Activated T-cell treated with anti-CD3 and anti-CD28 coated beads, Interleukin-2, amount 50 U/mL, for 1 hour (primary cell): ENCODE results near the gene B4GALT5.

Source experiments
- DNase-seq: peaks from one replicate; pipeline ENCODE4 v3.0.0-alpha.2; 2020

The B4GALT5 gene

GRCh38 chr20:49601153-49601924, 112.3 kb downstream of the B4GALT5 start:
- no peak for DNase-seq

GRCh38 chr20:49599746-49600113, 113.9 kb downstream of the B4GALT5 start:
- no peak for DNase-seq

DNA sequence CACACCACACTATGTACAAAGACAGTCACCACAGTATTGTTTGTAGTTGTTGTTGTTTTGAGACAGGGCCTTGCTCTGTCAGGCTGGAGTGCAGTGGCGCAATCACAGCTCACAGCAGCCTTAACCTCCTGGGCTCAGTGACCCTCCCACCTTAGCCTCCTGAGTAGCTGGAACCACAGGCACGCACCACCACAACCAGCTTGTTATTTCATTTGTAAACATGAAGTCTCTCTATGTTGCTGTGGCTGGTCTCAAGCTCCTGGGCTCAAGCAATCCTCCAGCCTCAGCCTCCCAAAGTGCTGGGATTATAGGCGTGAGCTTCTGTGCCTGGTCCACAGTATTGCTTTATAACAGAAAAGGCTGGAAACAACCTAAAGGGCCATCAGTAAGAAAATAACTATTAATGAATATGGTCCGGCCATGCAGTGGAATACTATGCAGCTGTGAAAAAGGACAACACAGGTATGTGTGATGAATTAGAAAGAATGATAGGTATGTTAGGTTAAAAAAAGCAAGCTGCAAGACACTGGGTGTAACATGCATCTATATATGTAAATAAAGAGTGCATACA, 115.8 kb downstream of the B4GALT5 start:
- no peak for DNase-seq

DNA sequence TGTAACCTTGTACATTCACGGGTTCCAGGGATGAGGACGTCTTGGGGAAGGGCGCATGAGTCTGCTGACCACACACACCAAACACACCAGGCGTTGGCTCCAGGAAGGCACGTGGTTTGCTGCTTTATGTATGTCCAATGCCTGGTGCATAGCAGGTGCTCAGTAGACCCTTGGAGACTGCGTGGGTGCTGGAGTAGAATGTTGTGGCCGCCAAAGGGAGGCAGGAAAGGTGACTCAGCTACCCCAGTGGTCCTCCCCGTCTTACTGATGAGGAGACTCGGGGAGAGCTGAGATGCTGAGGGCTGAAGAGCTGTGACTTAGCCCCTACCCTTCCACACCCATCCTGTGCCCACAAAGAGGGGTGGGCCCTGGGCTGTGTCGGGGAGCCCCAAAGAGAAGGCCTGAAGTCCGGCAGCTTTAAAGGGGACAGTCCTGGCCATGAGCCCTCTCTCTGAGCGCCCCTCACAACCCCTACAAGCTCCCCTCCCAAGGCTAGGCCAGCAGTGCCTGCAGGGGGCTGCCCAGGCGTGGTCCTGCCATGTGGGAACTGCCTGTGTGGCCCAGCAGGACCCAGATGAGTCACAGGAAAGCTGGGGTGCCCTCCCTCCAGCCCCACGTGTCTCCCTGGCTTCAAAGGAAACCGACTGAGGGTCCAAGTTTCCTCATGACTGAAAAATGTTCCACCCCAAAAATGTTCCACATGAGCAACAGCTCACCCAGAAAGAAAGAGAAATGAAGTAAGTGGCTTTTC, 117.7 kb downstream of the B4GALT5 start:
- no peak for DNase-seq

DNA sequence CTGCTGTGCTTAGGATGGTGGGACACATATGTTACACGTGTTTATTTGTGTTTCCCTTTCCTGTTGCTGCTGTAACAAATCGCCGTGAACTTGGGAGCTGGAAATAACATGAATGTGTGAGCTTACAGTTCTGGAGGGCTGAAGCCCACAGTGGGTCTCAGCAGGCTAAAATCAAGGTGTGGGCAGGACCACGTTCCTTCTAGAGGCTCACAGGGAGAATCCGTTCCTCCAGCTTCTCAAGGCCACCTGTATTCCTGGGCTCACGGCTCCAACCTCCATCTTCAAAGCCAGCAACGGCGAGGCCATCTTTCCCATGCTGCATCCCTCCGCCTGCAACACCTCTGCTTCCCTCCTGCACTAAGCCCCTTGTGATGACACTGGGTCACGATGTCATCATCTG, 118.3 kb downstream of the B4GALT5 start:
- no peak for DNase-seq

GRCh38 chr20:49594931-49595315, 118.8 kb downstream of the B4GALT5 start:
- no peak for DNase-seq

- DNase-seq, result peak; percentile 30
Observed at GRCh38 chr20:49594143-49594930, 119.3 kb downstream of the B4GALT5 start.

GRCh38 chr20:49593466-49594142, 120.1 kb downstream of the B4GALT5 start:
- DNase-seq, result no peak

- no peak for DNase-seq
Observed at GRCh38 chr20:49592120-49592519, 121.6 kb downstream of the B4GALT5 start.

DNA sequence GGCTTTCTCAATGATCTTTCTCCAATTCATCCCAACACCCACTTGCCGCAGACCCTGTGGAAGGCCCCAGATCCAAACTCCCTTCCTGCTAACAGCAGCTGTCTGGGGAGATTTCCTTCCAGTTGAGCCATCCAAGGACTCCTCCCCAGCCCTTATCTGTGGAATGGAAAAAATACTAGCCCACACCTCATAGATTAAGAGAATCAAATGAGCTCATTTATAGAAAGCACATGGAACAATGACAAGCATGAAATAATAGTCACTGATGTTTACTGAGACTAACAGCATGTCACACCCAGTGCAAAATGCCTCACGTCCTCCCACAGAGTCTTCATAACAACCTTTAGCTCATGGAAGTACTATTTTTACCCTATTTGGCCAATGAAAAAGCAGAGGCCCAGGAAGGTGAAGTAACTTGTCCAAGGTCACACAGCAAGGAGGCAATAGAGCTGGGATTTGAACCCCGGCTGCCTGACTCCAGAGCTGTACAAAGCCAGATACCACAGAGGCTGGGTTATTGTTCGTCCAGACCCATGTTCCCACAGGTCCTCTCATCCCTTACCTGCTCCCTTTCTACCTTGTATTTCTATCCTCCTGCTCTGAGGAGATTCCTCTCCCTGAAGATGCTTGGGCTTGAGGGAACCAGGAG, 122.3 kb downstream of the B4GALT5 start:
- no peak for DNase-seq

DNA sequence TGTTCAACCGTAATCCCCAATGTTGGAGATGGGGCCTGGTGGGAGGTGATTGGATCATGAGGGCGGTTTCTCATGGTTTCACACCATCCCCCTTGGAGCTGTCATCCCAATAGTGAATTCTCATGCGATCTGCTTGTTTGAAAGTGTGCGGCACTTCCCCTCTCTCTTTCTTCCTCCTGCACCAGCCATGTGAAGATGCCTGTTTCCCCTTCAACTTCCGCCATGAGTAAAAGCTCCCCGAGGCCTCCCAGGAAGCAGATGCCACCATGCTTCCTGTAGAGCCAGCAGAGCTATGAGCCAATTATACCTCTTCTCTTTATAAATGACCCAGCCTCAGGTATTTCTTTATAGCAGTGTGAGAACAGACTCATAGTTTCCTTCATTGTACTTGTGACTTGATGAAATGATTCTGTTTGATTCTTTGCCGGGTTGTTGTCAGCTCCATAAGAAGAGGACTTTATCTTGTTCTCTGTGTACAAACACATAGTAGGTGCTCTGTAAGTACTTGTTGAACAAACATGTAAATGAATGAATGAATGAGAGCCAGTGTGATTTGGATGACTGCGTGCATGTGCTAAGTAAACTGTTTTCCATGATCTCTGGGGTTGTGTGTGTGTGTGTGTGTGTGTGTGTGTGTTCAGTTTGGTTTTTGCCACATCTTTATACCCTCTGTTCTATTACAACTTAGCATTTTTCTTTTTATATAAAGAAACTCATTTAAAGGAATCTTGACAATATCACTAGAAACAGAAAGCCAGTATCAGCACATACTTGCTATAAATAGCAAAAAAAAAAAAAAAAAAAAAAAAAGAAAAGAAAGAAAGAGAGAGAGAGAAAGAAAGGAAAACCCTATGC, 123.3 kb downstream of the B4GALT5 start:
- DNase-seq, result no peak

- no peak for DNase-seq
Observed at GRCh38 chr20:49589747-49590146, 123.9 kb downstream of the B4GALT5 start.

- DNase-seq, result no peak
Observed at GRCh38 chr20:49587111-49587570, 126.5 kb downstream of the B4GALT5 start.

DNA sequence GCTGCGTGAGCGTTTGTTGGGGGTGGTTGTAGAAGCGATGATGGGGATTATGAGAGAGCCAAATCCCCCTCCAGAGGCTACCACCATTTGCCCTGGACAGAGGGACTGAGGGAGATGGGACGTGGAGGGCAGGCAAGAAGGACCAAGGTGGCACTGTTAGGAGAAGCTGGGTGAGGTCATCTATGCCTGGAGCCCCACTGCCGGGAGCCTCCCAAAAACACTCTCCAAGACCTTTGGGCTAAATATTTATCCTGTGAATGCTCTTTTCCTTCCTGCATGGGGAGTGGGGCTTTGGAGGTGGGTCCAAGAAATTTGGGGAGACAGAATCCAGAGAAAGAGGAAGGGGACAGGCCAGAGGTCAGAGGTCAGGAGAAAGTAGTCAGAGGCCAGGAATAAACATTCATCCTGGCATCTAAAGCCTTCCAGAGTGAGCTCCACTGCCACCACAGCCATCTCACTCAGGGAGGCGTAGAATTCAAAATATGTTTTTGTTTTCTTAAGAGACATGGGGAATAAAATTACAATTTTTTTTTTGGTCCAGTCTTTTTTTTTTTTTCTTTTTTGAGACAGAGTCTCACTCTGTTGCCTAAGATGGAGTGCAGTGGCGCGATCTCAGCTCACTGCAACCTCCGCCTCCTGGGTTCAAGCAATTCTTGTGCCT, 128.0 kb downstream of the B4GALT5 start:
- no peak for DNase-seq

- no peak for DNase-seq
Observed at GRCh38 chr20:49584418-49585382, 129.0 kb downstream of the B4GALT5 start.

DNA sequence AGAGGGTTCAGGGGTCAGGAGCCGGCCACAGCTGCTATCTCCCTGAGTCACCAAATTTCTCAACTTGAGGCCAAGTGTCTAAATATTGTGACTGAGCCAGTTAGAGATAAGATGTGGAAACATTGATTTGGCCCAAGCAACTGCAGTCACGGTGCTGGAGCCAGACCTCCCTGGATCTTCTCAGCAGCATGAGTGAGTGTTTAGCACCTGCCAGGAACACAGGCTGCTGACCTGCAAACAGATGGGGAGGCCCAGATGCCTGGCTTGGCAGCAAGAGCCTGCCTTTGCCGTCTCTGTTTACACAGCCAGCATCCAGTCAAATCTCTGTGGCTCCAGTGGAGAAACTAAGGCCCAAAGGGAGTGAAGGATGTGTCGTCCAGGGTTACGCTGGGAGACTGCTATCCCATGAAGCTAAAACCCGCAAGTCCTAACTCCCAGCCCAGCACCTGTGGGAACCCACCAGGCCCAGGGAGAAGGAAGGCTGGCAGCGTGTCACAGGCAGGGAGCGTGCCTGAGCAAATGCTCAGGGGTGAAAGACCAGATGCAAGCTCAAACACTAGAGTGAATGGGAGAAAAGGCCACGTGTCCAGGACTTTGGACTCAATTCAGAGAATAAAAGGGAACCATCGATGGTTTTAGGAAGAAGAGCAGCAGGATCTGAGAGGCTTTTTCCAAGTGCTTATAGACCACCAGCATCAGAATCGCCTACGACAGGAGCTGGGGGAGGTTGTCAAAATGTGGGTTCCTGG, 129.8 kb downstream of the B4GALT5 start:
- DNase-seq, result no peak

- no peak for DNase-seq
Observed at GRCh38 chr20:49583343-49583668, 130.4 kb downstream of the B4GALT5 start.
